OCI-M1 (cell line): ENCODE results near the gene PPP2R2C.
A peak's percentile ranks its signal among the peaks of the same experiment; 100 is the strongest.

Source experiments
- DNase-seq: peaks from one replicate; lab custom pipeline; 2025; lab: John Stamatoyannopoulos, UW

The PPP2R2C gene

GRCh38 chr4:6472387-6473263, at the start of gene PPP2R2C:
PPP2R2C (minus strand) TSS chr4:6472614; CDS start chr4:6472229, 385 bp downstream.
- DNase-seq: no peak

- DNase-seq: no peak
Observed at GRCh38 chr4:6520978-6521377, 48.6 kb upstream of the PPP2R2C start.

DNA sequence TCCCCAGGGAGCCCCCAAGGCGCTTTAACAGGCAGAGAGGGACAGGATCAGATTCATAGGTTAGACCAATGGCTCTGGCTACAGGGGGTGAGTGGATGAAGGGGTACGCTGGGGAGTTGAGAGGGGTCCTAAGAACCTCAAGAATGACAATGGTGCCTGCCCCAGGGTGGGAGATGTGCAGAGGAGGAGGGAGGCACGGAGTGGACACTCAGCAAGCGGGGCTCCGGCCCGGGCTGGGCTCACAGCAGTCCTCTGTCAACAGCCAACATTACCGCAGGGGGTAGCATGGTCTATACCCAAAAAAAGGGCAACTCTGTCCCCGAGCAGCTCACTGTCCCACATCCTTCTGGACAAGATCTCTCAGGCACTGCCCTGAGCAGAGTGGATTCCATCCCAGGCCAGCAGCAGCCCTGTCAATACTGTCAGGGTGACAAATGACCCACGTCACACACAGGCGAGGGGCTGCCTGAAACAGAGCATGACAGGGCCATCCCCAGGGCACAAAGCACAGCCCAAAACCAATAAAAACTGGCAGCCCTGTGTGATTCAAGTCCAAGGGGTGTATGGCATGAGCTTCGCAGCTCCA, 47.7 kb upstream of the PPP2R2C start:
- DNase-seq: no peak

GRCh38 chr4:6517171-6517570, 44.8 kb upstream of the PPP2R2C start:
- no peak for DNase-seq

DNA sequence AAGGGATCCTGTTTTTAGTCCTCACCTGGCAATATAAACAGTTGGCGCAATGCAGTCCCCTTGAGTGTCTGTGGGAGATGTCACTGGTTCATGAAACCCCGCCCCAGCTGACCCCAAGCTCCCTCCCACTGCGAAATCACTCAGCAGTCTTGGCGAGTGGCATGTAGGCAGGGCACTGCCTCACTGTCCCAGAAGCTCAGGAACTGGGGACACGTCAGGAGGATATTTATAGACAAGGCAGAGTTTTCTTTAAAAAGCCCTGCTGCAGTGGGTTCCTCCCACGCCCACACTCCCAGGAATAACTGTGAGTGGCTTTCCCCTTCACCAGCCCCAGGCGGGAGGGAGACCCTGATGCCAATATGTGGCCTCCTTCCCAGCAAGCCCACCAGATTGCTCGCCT, 44.3 kb upstream of the PPP2R2C start:
- DNase-seq: no peak

DNA sequence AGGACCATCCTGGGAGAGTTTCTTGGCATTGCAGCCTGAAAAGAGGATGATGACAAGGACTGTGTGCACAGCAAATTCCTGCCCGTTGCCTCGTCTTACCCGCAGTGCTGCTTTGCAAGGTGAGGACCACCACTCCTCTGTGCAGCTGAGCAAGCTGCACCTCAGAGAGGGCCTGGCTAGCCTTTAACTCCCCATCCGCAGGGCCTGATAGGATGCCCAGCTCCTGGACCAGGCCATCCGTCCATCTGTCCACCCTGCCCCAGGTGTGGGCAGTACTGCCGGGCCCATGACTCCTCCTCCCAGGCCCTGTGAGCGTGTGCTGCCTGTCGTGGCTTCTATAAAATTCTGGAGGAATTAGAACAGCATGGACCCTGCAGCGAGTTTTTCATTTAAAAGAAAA, 43.9 kb upstream of the PPP2R2C start:
- DNase-seq: no peak

DNA sequence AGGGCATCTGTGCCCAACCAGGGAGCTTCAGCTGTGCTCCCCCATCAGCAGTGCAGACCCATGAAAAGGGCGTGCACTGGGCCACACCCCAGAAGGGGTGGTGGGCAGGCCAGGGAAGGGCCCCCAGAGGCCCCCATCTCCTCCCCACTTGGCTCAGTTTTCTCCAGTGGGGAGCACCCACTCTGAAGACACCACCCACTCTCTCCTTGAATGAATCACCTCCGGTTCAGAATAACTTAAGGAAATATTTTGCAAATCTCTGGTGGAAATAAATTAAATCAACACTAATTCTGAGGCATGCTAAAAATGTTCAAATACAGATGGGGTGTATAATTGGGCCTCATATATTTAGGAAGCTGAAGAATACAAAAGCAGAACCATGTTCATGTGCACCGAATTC, 41.3 kb upstream of the PPP2R2C start:
- no peak for DNase-seq

DNA sequence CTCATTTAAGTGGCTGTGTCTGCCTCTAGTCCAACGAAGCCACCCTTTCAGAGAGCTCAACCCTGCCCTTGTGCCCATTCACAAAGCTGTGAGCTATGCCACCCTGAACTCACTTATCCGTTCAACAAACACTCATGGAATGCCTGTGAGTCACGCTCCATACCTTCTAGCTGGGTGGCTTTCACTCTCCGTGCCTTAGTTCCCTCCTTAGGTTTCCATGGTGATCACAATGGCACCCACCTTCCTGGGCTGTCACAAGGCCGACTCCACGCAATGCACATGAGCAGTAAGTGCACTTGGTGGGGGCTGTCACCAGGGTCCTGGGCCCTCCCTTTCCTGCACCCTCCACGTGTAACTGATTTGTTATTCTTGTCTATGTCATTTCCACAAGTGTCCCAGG, 37.2 kb upstream of the PPP2R2C start:
- no peak for DNase-seq

- DNase-seq: no peak
Observed at GRCh38 chr4:6507345-6507744, 34.9 kb upstream of the PPP2R2C start.

DNA sequence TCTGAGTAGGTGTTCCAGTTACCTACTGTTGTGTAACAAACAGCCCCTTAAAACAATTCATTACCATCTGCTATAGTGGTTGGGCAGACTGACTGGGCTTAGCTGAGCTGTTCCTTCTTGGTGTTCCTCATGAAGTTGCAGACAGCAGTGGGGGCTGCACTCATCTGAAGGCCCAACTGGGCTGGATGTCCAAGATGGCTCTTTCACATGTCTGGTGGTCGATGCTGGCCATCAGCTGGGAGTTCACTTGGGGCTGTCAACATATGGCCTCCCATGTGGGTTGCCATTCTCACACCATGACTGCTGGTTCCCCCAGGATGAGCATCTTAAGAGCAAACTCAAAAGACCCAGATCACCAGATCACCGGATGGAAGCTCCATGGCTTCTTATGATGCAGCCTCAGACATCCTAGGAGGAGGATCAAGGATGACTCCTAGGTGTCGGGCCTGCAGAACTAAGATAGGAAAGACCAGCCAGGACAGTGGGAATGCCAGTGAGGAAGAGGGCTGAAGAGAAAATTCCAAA, 34.3 kb upstream of the PPP2R2C start:
- no peak for DNase-seq

GRCh38 chr4:6504900-6505496, 32.6 kb upstream of the PPP2R2C start:
- peak; percentile 1 for DNase-seq

GRCh38 chr4:6502747-6503465, 30.5 kb upstream of the PPP2R2C start:
- DNase-seq: no peak

- DNase-seq: no peak
Observed at GRCh38 chr4:6502147-6502546, 29.7 kb upstream of the PPP2R2C start.

- no peak for DNase-seq
Observed at GRCh38 chr4:6501171-6501570, 28.8 kb upstream of the PPP2R2C start.

DNA sequence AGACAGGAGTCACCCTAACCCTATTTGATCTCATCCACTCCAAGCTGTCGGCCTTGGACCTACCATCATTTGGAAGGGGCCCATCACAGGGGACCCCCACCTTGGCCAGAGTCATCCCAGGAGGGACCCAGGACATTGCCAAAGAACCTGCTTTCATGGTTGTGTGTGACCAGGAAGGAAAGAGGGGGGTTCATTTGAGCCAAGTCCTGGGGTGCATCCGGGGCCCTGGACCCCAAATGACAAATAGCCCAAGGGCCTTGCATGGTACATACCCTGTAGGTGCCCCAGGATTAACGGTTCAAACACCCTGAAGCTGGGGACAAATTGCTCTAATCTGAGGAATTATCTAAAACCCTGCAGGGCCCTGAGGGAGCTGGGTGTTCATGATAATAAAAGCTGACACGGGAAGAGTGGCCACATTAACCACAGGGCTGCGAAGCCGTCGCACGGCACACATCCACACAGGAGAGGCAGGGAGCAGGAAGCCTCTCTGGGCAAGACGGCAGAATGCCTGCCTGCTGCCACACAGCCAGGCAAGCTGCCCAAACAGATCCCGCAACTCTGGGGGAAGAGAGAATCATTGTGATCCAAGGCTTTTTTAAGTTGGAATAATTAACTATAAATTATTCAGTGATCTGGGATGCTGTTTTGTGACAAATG, 28.2 kb upstream of the PPP2R2C start:
- DNase-seq: peak; percentile 81

- no peak for DNase-seq
Observed at GRCh38 chr4:6499238-6499600, 26.8 kb upstream of the PPP2R2C start.

GRCh38 chr4:6498511-6499237, 26.3 kb upstream of the PPP2R2C start:
- no peak for DNase-seq

GRCh38 chr4:6497796-6498195, 25.4 kb upstream of the PPP2R2C start:
- DNase-seq: no peak

GRCh38 chr4:6495736-6496135, 23.3 kb upstream of the PPP2R2C start:
- no peak for DNase-seq

GRCh38 chr4:6495296-6495590, 22.8 kb upstream of the PPP2R2C start:
- no peak for DNase-seq
